Breast epithelium (tissue), 3 donors: Measurements from ENCODE around the gene NCOA4.

Experiments used
- POLR2A ChIP-seq: fragments of 450-650 bp; IDR thresholded peaks from one replicate; pipeline ENCODE4 v1.6.1; 2016; ENCODE audit warnings: antibody characterized with exemption, mild to moderate bottlenecking, moderate library complexity
- POLR2AphosphoS5 ChIP-seq, 3 donors: sonication (generic); formaldehyde crosslinking; IDR thresholded peaks; one replicate each; pipeline ENCODE4 v1.6.1; 2017; ENCODE audit warnings: antibody characterized with exemption in 3 of 3
- TF ChIP-seq, protein P1 (sequence below), 3 donors: fragments of 450-650 bp; IDR thresholded peaks; one replicate each; pipeline ENCODE4 v1.5.1; 2016 to 2017; ENCODE audit warnings: antibody characterized with exemption in 3 of 3, mild to moderate bottlenecking in 3 of 3, moderate library complexity in 3 of 3

DNA sequence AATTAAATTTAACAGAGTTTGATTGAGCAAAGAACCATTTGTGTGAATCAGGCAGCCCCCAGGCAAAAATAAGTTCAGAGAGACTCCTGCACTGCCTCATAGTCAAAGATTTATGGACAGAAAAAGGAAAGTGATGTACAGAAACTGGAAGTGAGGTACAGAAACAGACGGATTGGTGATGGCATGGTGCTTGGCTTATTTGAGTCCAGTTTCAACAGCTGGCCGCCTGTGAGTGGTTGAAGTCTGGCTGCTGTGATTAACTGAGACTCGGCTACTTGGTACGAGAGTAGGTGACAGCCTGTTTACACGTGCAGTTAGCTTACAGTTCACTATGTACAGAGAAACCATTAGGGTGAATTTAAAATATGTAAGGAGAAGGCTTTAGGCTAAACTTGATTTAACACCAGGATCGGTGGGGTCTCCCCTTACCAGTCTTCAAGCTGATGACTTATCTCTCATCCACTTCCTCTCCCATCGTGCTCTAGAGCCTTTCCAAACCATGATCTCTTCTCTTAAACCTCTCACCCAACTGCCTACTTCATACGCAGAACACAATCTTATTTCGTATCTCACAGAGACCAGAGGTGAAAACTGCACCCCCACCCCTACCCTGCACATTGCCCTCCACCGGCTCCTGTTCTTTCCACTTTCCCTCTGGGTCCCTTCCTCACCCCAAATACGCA lies 20.7 kb upstream of the NCOA4 start:
- TF ChIP-seq POLR2AphosphoS5 (IDR thresholded peaks at IDR 0.05) (no peak), POLR2A (no peak)
- TF ChIP-seq, protein P1, sequence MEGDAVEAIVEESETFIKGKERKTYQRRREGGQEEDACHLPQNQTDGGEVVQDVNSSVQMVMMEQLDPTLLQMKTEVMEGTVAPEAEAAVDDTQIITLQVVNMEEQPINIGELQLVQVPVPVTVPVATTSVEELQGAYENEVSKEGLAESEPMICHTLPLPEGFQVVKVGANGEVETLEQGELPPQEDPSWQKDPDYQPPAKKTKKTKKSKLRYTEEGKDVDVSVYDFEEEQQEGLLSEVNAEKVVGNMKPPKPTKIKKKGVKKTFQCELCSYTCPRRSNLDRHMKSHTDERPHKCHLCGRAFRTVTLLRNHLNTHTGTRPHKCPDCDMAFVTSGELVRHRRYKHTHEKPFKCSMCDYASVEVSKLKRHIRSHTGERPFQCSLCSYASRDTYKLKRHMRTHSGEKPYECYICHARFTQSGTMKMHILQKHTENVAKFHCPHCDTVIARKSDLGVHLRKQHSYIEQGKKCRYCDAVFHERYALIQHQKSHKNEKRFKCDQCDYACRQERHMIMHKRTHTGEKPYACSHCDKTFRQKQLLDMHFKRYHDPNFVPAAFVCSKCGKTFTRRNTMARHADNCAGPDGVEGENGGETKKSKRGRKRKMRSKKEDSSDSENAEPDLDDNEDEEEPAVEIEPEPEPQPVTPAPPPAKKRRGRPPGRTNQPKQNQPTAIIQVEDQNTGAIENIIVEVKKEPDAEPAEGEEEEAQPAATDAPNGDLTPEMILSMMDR (IDR thresholded peaks at IDR 0.05): no peak
